Activated naive CD4-positive, alpha-beta T cell treated with anti-CD3 and anti-CD28 coated beads for 36 hours (primary cell): ENCODE measurements around the gene GMEB1. TPM values are rescaled to one million over a fixed set of nuclear protein-coding genes. Genes with fewer than 3 reads are reported as not detected.
"Not testable (repeated sequence)": the region's sequence is repeated elsewhere in the genome, so short reads cannot be mapped to it uniquely, and the experiment has no call there.

Experiments used
- CTCF ChIA-PET: fragments of 350-600 bp; sonication (Branson Sonifier 250); formaldehyde crosslinking; loops from one replicate; lab custom pipeline; 2021; ENCODE audit warnings: antibody characterized with exemption; lab: Charles Lee
- DNase-seq: peaks from one replicate; pipeline ENCODE4 v3.0.0-alpha.2; 2020
- H3K27ac Mint-ChIP-seq: one replicate; pipeline ENCODE4 v1.8.0; 2021; ENCODE audit warnings: mild to moderate bottlenecking, mixed read lengths
- H3K27me3 Mint-ChIP-seq: one replicate; pipeline ENCODE4 v1.8.0; 2021; ENCODE audit warnings: low read depth, mixed read lengths
- H3K36me3 Mint-ChIP-seq: one replicate; pipeline ENCODE4 v1.8.0; 2021; ENCODE audit warnings: low read depth, mixed read lengths
- H3K4me1 Mint-ChIP-seq: one replicate; pipeline ENCODE4 v1.8.0; 2021; ENCODE audit warnings: low read depth, mixed read lengths
- H3K4me3 Mint-ChIP-seq: one replicate; pipeline ENCODE4 v1.8.0; 2021; ENCODE audit warnings: mild to moderate bottlenecking, moderate library complexity, mixed read lengths
- H3K9me3 Mint-ChIP-seq: one replicate; pipeline ENCODE4 v1.8.0; 2021; ENCODE audit warnings: mixed read lengths
- intact Hi-C: fragments of 100-400 bp; cut with micrococcal nuclease; formaldehyde crosslinking; loops from one replicate; pipeline ENCODE4 v1.15.1; 2023
- total RNA-seq, 2 experiments: library from RNA; stranded (reverse); gene quantifications; one replicate each; pipeline ENCODE4 v1.2.3, GENCODE V29; 2021

GMEB1 gene
- total RNA-seq, 2 experiments from 2014 or later: 15.8 to 16.3 TPM

DNA sequence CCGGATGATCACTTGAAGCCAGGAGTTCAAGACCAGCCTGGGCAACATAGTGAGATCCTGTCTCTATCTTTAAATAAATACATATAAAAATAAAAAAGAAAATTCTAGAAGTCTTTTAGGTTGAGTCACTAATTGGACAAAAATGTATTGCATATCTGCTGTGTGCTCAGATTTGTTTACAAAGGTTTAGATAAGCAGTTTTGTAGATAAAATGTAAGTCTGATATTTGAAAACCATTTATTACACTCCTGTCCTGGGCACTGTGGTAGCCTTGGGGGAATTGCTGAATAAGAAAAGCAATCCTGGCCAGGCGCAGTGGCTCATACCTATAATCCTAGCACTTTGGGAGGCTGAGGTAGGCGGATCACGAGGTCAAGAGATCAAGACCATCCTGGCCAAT is 11.6 kb downstream of the GMEB1 start:
- no peaks in the 10 kb centered on the region for H3K9me3 Mint-ChIP-seq
- H3K4me3 Mint-ChIP-seq: no peak overlapping the region
- H3K4me1 Mint-ChIP-seq: peaks cover 4% of the 10 kb centered on the region
- DNase-seq: no peak
- CTCF ChIA-PET: no interaction called here
- no peaks in the 10 kb centered on the region for H3K27me3 Mint-ChIP-seq
- H3K27ac Mint-ChIP-seq: no peak overlapping the region
- intact Hi-C loops: no loop called here
- peaks cover 14% of the 10 kb centered on the region for H3K36me3 Mint-ChIP-seq

DNA sequence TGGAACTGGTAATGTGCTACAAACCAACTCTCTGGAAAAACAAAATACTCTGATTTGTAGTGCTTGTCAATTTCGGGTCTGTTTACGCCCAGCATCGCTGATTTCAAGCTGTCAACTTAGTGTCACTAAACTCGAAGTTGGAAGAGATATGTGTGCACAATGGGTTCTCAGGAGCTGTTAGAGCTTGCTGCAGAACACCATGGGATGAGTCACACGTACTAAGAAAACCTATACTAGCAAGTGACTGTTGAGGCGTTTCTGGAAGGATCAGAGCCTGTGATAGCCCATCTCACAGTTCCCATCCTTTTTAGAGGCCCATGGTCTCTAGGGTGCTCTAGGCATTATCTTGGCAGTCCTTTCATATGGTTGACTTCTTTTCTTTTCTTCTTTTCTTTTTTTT is 14.3 kb downstream of the GMEB1 start:
- intact Hi-C loops: no loop called here
- H3K36me3 Mint-ChIP-seq: peaks cover 23% of the 10 kb centered on the region
- DNase-seq: no peak
- CTCF ChIA-PET: interaction anchor here (0.5 to 0.7 kb wide), 2 partner anchors 44 to 486 kb away, joined by 3 to 4 read pairs; no protein-coding TSS in a partner anchor
- no peak overlapping the region for H3K27ac Mint-ChIP-seq
- no peaks in the 10 kb centered on the region for H3K4me1 Mint-ChIP-seq
- no peak overlapping the region for H3K4me3 Mint-ChIP-seq
- H3K9me3 Mint-ChIP-seq: no peaks in the 10 kb centered on the region
- no peaks in the 10 kb centered on the region for H3K27me3 Mint-ChIP-seq

DNA sequence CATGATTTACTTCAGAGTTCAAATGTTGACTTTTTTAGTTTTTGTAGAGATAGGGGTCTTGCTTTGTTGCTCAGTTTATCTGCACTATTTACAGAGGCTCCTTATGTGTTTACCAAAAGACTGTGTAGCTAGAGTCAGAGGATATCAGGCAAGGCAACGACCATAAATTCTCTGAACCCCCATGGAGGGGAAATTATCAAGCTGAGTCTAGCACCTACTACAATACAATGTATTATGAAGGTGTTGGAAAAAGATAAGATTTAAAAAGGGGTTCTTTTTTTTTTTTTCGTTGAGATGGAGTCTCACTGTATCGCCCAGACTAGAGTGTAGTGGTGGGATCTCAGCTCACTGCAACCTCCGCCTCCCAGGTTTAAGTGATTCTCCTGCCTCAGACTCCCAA is 16.4 kb downstream of the GMEB1 start:
- peaks cover 24% of the 10 kb centered on the region for H3K36me3 Mint-ChIP-seq
- H3K9me3 Mint-ChIP-seq: no peaks in the 10 kb centered on the region
- no peaks in the 10 kb centered on the region for H3K4me1 Mint-ChIP-seq
- no peak overlapping the region for H3K27ac Mint-ChIP-seq
- no peaks in the 10 kb centered on the region for H3K27me3 Mint-ChIP-seq
- CTCF ChIA-PET: interaction anchor here (0.6 to 0.7 kb wide), 2 partner anchors 32 to 55 kb away, joined by 3 read pairs; no protein-coding TSS in a partner anchor
- intact Hi-C loops: no loop called here
- H3K4me3 Mint-ChIP-seq: no peak overlapping the region
- no peak for DNase-seq

DNA sequence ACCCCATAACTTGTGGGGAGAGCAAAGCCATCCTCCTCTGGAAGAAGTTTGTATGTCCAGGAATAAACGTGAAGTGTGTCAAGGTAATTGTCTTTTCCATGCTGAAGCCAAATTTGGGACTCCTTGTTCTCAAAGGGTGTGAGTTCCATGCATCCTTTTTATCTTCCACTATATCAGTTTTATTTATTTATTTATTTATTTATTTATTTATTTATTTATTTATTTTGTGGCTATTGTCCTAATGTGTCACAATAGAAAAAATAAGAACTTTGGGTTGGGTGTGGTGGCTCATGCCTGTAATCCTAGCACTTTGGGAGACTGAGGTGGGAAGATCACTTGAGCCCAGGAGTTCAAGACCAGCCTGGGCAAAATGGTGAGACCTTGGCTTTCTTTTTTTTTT is 23.0 kb downstream of the GMEB1 start:
- H3K27me3 Mint-ChIP-seq, H3K4me3 Mint-ChIP-seq: not testable (repeated sequence)
- H3K36me3 Mint-ChIP-seq: peaks cover 12% of the 10 kb centered on the region

DNA sequence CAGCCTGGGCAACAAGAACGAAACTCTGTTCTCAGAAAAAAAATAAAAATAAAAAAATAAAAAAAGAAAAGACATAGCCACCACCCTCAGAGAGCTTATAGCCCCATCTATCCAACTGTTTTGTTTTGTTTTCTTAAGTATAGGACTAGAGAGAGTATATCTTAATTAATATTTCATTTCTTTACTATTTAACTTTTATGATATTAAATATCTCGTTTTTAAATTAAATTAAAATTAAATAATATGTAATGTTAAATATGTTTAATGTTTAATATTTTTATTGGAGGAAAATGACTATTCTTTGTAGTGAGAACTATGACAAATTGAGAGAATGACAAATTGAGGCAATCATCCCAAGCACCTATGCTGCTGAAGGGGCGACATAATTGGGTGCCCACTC is 35.0 kb downstream of the GMEB1 start:
- Mint-ChIP-seq H3K4me1 (no peaks in the 10 kb centered on the region), H3K4me3 (no peak overlapping the region), H3K9me3 (no peaks in the 10 kb centered on the region), H3K36me3 (peaks cover 24% of the 10 kb centered on the region), H3K27me3 (no peaks in the 10 kb centered on the region), H3K27ac (no peak overlapping the region)
- CTCF ChIA-PET: interaction anchor here (0.6 to 1.3 kb wide), 2 partner anchors 15 to 31 kb away, joined by 3 read pairs; no protein-coding TSS in a partner anchor
- intact Hi-C loops: no loop called here
- no peak for DNase-seq

More for the DNA sequence above, 23.0 kb downstream of the GMEB1 start:
- intact Hi-C loops, H3K27ac Mint-ChIP-seq, DNase-seq, H3K9me3 Mint-ChIP-seq, H3K4me1 Mint-ChIP-seq: not testable (repeated sequence)
- CTCF ChIA-PET: interaction anchor here (0.6 to 1.1 kb wide), 2 partner anchors 22 to 30 kb away, joined by 3 to 4 read pairs; no protein-coding TSS in a partner anchor

DNA sequence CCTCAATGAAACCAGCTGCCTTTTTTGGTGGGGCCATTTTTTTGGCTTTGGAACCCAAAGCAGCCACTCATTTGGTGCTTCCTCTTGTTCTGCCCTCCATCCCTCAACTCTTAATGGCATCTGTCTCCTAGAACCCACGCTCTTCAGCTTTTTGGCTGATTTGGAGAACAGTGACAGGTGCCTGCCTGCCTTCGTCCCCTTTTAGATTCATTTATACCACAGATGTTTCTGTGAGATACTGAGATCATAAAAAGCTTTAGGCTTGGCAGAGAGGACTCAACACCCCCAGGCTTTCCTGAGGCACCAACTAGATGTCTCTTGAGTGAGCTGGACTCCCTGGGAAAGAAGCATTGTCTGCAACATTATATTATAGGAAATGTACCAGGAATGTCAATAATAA is 47.8 kb downstream of the GMEB1 start:
- Mint-ChIP-seq H3K36me3 (peaks cover 15% of the 10 kb centered on the region), H3K9me3 (no peaks in the 10 kb centered on the region), H3K4me1 (no peaks in the 10 kb centered on the region), H3K4me3 (no peak overlapping the region), H3K27ac (no peak overlapping the region), H3K27me3 (no peaks in the 10 kb centered on the region)
- intact Hi-C loops: no loop called here
- DNase-seq: no peak
- CTCF ChIA-PET: interaction anchor here (0.7 kb wide), 1 partner anchor 20 kb away, joined by 4 read pairs; the partner anchor contains the start of gene YTHDF2

DNA sequence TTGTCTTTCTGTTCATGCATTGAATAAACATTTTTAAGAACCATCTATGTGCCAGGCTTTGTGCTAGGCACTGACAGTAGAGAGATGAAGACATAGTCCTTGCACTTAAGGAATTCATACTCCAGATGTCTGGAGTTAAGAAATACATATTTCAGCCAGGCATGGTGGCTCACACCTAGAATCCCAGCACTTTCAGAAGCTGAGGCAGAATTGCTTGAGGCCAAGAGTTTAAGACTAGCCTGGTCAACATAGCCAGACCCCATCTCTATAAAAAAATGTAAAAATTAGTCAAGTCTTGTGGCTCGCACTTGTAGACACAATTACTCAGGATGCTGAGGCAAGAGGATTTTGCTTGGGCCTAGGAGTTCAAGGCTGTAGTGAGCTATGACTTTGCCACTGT is 49.6 kb downstream of the GMEB1 start:
- Mint-ChIP-seq H3K4me3 (no peak overlapping the region), H3K27me3 (no peaks in the 10 kb centered on the region), H3K27ac (no peak overlapping the region), H3K36me3 (peaks cover 11% of the 10 kb centered on the region), H3K4me1 (no peaks in the 10 kb centered on the region), H3K9me3 (no peaks in the 10 kb centered on the region)
- CTCF ChIA-PET: interaction anchor here (1.5 kb wide), 1 partner anchor 14 kb away, joined by 3 read pairs; no protein-coding TSS in a partner anchor
- DNase-seq: no peak
- intact Hi-C loops: no loop called here

DNA sequence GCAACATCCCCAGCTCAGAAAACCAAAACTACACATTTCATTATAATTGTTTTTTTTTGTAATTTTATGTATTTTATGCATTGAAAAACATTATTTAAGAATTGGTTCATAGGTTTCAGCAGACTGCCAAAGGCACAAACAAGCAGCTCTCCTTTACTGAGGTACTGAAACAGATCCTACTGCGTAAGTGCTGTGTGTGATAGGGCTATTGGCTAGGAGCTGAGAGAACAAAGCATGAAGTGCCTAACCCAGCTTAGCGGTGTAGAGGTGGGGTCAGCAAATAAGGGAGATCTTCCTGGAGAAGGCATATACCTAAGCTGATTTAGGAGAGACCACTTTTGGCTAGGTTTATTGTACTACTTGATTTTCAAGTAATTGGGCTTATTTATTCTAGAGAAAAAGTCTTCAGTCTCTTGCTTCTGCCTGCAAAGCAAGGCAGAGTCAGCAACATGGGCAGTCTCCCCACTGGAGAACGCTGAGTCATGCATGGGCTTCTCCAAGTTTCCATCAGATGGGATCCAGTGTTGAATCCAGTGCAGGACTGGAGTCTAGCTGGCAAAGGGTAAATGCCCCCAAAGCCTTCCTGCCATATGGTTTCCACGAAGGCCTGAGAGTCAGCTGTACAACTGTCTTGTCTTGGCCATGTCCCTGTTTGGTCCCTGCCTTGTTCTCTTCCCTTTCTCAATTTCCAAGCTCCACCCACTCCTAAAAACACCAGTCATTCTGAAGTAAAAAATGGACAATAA is 50.2 kb downstream of the GMEB1 start:
- CTCF ChIA-PET: interaction anchor here (1.3 to 1.5 kb wide), 2 partner anchors 9 to 15 kb away, joined by 3 read pairs; no protein-coding TSS in a partner anchor
- intact Hi-C loops: no loop called here
- no peaks in the 10 kb centered on the region for H3K9me3 Mint-ChIP-seq
- no peaks in the 10 kb centered on the region for H3K4me1 Mint-ChIP-seq
- peaks cover 7% of the 10 kb centered on the region for H3K36me3 Mint-ChIP-seq
- H3K27ac Mint-ChIP-seq: peak overlapping the region; percentile 8
- no peaks in the 10 kb centered on the region for H3K27me3 Mint-ChIP-seq
- DNase-seq: no peak
- H3K4me3 Mint-ChIP-seq: no peak overlapping the region

DNA sequence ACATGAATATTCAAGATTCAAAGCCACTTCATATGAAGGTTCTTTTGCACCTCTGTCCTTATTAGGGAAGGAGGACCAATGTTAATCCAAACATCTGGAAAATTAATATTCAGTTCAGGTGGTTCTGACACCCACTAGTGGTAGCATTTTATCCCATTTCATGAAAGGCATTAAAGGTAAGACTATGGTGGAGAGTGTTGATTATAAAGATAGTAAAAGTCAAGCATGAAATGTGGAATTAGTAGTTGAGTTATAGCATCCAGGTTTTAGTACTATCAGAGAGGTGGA is 50.7 kb downstream of the GMEB1 start:
- H3K9me3 Mint-ChIP-seq: no peaks in the 10 kb centered on the region
- peaks cover 3% of the 10 kb centered on the region for H3K36me3 Mint-ChIP-seq
- H3K4me1 Mint-ChIP-seq: no peaks in the 10 kb centered on the region
- no peak for DNase-seq
- CTCF ChIA-PET: interaction anchor here (1.3 to 1.5 kb wide), 2 partner anchors 10 to 16 kb away, joined by 3 read pairs; no protein-coding TSS in a partner anchor
- no peak overlapping the region for H3K4me3 Mint-ChIP-seq
- H3K27ac Mint-ChIP-seq: no peak overlapping the region
- H3K27me3 Mint-ChIP-seq: no peaks in the 10 kb centered on the region
- intact Hi-C loops: no loop called here

DNA sequence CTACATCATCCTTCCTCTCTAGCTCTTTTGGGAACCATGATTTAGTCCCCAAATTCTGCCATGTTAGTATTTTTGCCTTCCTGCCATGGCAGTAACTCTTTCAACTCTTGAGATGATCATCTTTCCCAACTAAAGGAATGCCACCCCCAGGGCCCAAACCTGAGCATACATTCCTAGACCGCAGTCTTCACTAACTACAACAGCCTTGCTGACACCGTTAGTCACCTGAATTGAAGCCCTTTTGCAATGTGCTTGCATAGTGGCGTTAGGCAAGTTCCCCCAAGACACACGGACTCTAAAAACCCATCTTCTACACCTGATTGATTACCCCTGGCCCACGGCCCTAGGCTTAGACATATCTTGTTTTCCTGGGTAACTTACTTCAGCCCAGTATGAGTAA is 51.8 kb downstream of the GMEB1 start:
- Mint-ChIP-seq H3K9me3 (no peaks in the 10 kb centered on the region), H3K36me3 (no peaks in the 10 kb centered on the region), H3K4me3 (no peak overlapping the region), H3K27me3 (no peaks in the 10 kb centered on the region), H3K27ac (no peak overlapping the region), H3K4me1 (no peaks in the 10 kb centered on the region)
- CTCF ChIA-PET: interaction anchor here (1.0 to 1.3 kb wide), 2 partner anchors 11 to 16 kb away, joined by 3 to 6 read pairs; partner anchors contain the start of gene YTHDF2
- intact Hi-C loops: no loop called here
- no peak for DNase-seq

DNA sequence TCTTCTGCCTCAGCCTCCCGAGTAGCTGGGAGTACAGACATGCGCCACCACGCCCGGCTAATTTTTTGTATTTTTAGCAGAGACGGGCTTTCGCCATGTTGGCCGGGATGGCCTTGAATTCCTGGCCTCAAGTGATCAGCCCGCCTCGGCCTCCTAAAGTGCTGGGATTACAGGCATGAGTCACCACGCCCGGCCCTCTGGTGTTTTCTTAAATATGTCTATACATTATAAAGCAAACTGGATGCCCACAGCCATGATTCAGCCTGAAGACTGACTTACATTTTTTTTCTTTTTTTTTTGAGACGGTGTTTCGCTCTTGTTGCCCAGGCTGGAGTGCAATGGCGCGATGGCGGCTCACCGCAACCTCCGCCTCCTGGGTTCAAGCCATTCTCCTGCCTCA is 53.3 kb downstream of the GMEB1 start:
- intact Hi-C loops, H3K27me3 Mint-ChIP-seq, DNase-seq, H3K4me1 Mint-ChIP-seq, H3K4me3 Mint-ChIP-seq, H3K27ac Mint-ChIP-seq, H3K9me3 Mint-ChIP-seq, H3K36me3 Mint-ChIP-seq: not testable (repeated sequence)
- CTCF ChIA-PET: interaction anchor here (0.6 kb wide), 1 partner anchor 31 kb away, joined by 3 read pairs; no protein-coding TSS in a partner anchor

DNA sequence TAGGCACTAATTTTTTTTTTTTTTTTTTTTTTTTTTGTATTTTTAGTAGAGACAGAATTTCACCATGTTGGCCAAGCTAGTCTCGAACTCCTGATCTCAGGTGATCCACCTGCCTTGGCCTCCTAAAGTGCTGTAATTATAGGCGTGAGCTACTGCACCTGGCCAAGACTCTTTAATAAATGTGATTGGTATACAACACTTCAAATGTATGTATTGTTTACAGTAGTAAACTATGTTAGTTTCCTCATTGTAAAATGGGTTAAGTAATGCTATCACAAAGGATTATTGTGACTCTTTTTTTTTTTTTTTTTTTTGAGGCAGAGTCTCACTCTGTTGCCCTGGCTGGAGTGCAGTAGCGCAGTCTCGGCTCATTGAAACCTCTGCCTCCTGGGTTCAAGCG is 56.8 kb downstream of the GMEB1 start:
- H3K36me3 Mint-ChIP-seq, H3K4me3 Mint-ChIP-seq, intact Hi-C loops, H3K9me3 Mint-ChIP-seq, DNase-seq, H3K27ac Mint-ChIP-seq, H3K27me3 Mint-ChIP-seq, H3K4me1 Mint-ChIP-seq: not testable (repeated sequence)
- CTCF ChIA-PET: interaction anchor here (0.6 to 1.8 kb wide), 2 partner anchors 10 to 11 kb away, joined by 4 to 9 read pairs; partner anchors contain the start of gene YTHDF2
